ENCODE results near the gene ETV4.

GRCh38 chr17:43547189-43547550 lies 1.0 kb upstream of the ETV4 start:
- TF ChIP-seq EP300 (IDR thresholded peaks at IDR 0.05; ENCODE audit: borderline replicate concordance) (no peak), MAX (IDR thresholded peaks at IDR 0.05) (no peak), CREB1 (IDR thresholded peaks at IDR 0.05; ENCODE audit: low read depth) (no peak), REST (IDR thresholded peaks at IDR 0.05; ENCODE audit: low read depth) (no peak), FOXM1 (IDR thresholded peaks at IDR 0.05; ENCODE audit: borderline replicate concordance, low read depth) (no peak), CEBPB (IDR thresholded peaks at IDR 0.05) (no peak), YY1 (IDR thresholded peaks at IDR 0.05; ENCODE audit: low read depth) (no peak), TEAD4 (IDR thresholded peaks at IDR 0.05) (no peak)
